Muscle layer of colon (tissue), 2 donors: ENCODE results near the gene VTCN1.
"Not testable (repeated sequence)": the region's sequence is repeated elsewhere in the genome, so short reads cannot be mapped to it uniquely, and the experiment has no call there.

Source experiments
- H3K27ac ChIP-seq: one replicate; pipeline ENCODE4 v1.7.0; 2013; ENCODE audit warnings: low read depth, mild to moderate bottlenecking, low read length, moderate library complexity
- H3K27me3 ChIP-seq, 2 donors: one replicate each; pipeline ENCODE4 v1.7.0; 2013; ENCODE audit warnings: low read length in 2 of 2, mild to moderate bottlenecking in 2 of 2; ENCODE audit not compliant: insufficient read depth in 2 of 2, control insufficient read depth in 1 of 2
- H3K36me3 ChIP-seq: one replicate; pipeline ENCODE4 v1.7.0; 2013; ENCODE audit warnings: mild to moderate bottlenecking, low read length; ENCODE audit not compliant: insufficient read depth
- H3K4me1 ChIP-seq: one replicate; pipeline ENCODE4 v1.7.0; 2013; ENCODE audit warnings: mild to moderate bottlenecking, low read length; ENCODE audit not compliant: insufficient read depth
- H3K4me3 ChIP-seq, 2 donors: one replicate each; pipeline ENCODE4 v1.7.0; 2013; ENCODE audit warnings: low read length in 2 of 2, low read depth in 1 of 2, mild to moderate bottlenecking in 1 of 2, moderate library complexity in 1 of 2
- H3K9ac ChIP-seq: one replicate; pipeline ENCODE4 v1.7.0; 2013; ENCODE audit warnings: low read length
- H3K9me3 ChIP-seq: one replicate; pipeline ENCODE4 v1.7.0; 2013; ENCODE audit warnings: mild to moderate bottlenecking, low read length
- donor health status: abdominal sarcoma.
- donor health status: Adenocarcinoma of cecum.

Gene VTCN1, protein sequence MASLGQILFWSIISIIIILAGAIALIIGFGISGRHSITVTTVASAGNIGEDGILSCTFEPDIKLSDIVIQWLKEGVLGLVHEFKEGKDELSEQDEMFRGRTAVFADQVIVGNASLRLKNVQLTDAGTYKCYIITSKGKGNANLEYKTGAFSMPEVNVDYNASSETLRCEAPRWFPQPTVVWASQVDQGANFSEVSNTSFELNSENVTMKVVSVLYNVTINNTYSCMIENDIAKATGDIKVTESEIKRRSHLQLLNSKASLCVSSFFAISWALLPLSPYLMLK

DNA sequence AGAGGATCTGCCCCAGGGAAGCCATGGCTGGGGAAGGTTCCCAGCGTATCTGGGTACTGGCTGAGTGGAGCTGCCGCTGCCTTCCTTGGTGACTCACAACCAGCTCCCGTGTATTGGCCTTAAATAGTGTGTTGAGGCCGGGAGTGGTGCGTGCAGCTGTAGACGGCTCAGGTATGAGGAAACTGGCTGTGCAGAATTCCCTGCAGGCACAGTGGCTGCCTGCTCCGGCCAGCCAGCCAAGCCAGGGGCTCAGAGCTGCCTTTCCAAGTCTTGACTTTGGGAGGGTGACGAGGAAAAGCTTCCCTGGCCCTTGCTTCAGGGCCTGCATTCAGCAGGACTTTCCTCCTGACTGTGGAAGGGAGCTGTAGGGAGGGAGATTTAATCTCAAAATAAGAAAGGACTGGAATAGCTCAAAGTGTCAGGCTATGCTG lies at the start of gene VTCN1:
TSS of gene VTCN1 (minus strand) at position 97 of the 431 bp plus-strand sequence. CDS start at position 25, 72 bp downstream.
- no peak within 1 kb of the TSS for H3K9ac ChIP-seq
- H3K4me1 ChIP-seq, result no peaks in the 10 kb centered on the region
- H3K27ac ChIP-seq, result no peak within 1 kb of the TSS
- no peak within 1 kb of the TSS for H3K4me3 ChIP-seq
- H3K9me3 ChIP-seq, result no peaks in the 10 kb centered on the region
- no peaks in the 10 kb centered on the region for H3K36me3 ChIP-seq
- H3K27me3 ChIP-seq, result no peaks in the 10 kb centered on the region

- Histone ChIP-seq H3K36me3 (no peaks in the 10 kb centered on the region), H3K9ac (no peak overlapping the region), H3K4me1 (no peaks in the 10 kb centered on the region), H3K4me3 (no peak overlapping the region), H3K27me3 (no peaks in the 10 kb centered on the region), H3K9me3 (no peaks in the 10 kb centered on the region), H3K27ac (no peak overlapping the region)
These were observed 48.1 kb upstream of the VTCN1 start for GRCh38 chr1:117258791-117259190.

DNA sequence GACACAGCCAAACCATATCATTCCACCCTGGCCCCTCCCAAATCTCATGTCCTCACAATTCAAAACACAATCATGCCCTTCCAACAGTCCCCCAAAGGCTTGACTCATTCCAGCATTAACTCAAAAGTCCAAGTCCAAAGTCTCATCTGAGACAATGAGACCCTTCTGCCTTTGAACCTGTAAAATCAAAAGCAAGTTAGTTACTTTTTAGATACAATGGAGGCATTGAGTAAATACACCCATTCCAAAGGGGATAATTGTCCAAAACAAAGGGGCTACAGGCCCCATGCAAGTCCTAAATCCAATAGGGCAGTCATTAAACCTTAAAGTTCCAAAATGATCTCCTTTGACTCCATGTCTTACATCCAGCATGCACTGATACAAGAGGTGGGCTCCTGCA lies 47.3 kb upstream of the VTCN1 start:
- H3K36me3 ChIP-seq, H3K27ac ChIP-seq, H3K27me3 ChIP-seq, H3K4me1 ChIP-seq, H3K4me3 ChIP-seq, H3K9ac ChIP-seq, H3K9me3 ChIP-seq: not testable (repeated sequence)

GRCh38 chr1:117257291-117257690 lies 46.6 kb upstream of the VTCN1 start:
- H3K27me3 ChIP-seq, result no peaks in the 10 kb centered on the region
- H3K9me3 ChIP-seq, result no peaks in the 10 kb centered on the region
- H3K4me1 ChIP-seq, result no peaks in the 10 kb centered on the region
- no peaks in the 10 kb centered on the region for H3K36me3 ChIP-seq
- no peak overlapping the region for H3K4me3 ChIP-seq
- H3K27ac ChIP-seq, result no peak overlapping the region
- no peak overlapping the region for H3K9ac ChIP-seq

- no peaks in the 10 kb centered on the region for H3K9me3 ChIP-seq
- H3K4me1 ChIP-seq, result no peaks in the 10 kb centered on the region
These were observed 39.4 kb upstream of the VTCN1 start for GRCh38 chr1:117250061-117250606.

GRCh38 chr1:117244971-117245370 lies 34.2 kb upstream of the VTCN1 start:
- H3K4me1 ChIP-seq, result no peaks in the 10 kb centered on the region
- no peak overlapping the region for H3K27ac ChIP-seq
- H3K9ac ChIP-seq, result no peak overlapping the region
- no peaks in the 10 kb centered on the region for H3K36me3 ChIP-seq
- H3K9me3 ChIP-seq, result no peaks in the 10 kb centered on the region
- H3K4me3 ChIP-seq, result no peak overlapping the region
- H3K27me3 ChIP-seq, result no peaks in the 10 kb centered on the region

More at GRCh38 chr1:117250061-117250606, 39.4 kb upstream of the VTCN1 start:
- no peak overlapping the region for H3K27ac ChIP-seq
- no peak overlapping the region for H3K4me3 ChIP-seq
- no peaks in the 10 kb centered on the region for H3K27me3 ChIP-seq
- H3K36me3 ChIP-seq, result no peaks in the 10 kb centered on the region
- no peak overlapping the region for H3K9ac ChIP-seq

GRCh38 chr1:117244306-117244705 lies 33.6 kb upstream of the VTCN1 start:
- Histone ChIP-seq H3K9ac (no peak overlapping the region), H3K9me3 (no peaks in the 10 kb centered on the region)

GRCh38 chr1:117241512-117241911 lies 30.8 kb upstream of the VTCN1 start:
- no peak overlapping the region for H3K4me3 ChIP-seq
- H3K4me1 ChIP-seq, result peaks cover 5% of the 10 kb centered on the region
- no peak overlapping the region for H3K9ac ChIP-seq
- no peaks in the 10 kb centered on the region for H3K36me3 ChIP-seq
- no peak overlapping the region for H3K27ac ChIP-seq
- no peaks in the 10 kb centered on the region for H3K9me3 ChIP-seq
- H3K27me3 ChIP-seq, result no peaks in the 10 kb centered on the region

More at GRCh38 chr1:117244306-117244705, 33.6 kb upstream of the VTCN1 start:
- Histone ChIP-seq H3K4me1 (no peaks in the 10 kb centered on the region), H3K27me3 (no peaks in the 10 kb centered on the region), H3K4me3 (no peak overlapping the region), H3K36me3 (no peaks in the 10 kb centered on the region), H3K27ac (no peak overlapping the region)

- Histone ChIP-seq H3K4me3 (no peak overlapping the region), H3K9me3 (no peaks in the 10 kb centered on the region), H3K36me3 (no peaks in the 10 kb centered on the region), H3K27me3 (no peaks in the 10 kb centered on the region), H3K4me1 (peaks cover 5% of the 10 kb centered on the region), H3K9ac (no peak overlapping the region), H3K27ac (no peak overlapping the region)
These were observed 29.8 kb upstream of the VTCN1 start for GRCh38 chr1:117240547-117240946.

GRCh38 chr1:117239467-117239866 lies 28.7 kb upstream of the VTCN1 start:
- Histone ChIP-seq H3K9me3 (no peaks in the 10 kb centered on the region), H3K4me1 (peaks cover 5% of the 10 kb centered on the region), H3K27ac (no peak overlapping the region)

GRCh38 chr1:117237726-117238381 lies 27.1 kb upstream of the VTCN1 start:
- Histone ChIP-seq H3K27me3 (no peaks in the 10 kb centered on the region), H3K27ac (no peak overlapping the region), H3K4me1 (peaks cover 10% of the 10 kb centered on the region), H3K36me3 (no peaks in the 10 kb centered on the region), H3K9ac (no peak overlapping the region), H3K9me3 (no peaks in the 10 kb centered on the region), H3K4me3 (no peak overlapping the region)

More at GRCh38 chr1:117239467-117239866, 28.7 kb upstream of the VTCN1 start:
- H3K36me3 ChIP-seq, result no peaks in the 10 kb centered on the region
- no peak overlapping the region for H3K9ac ChIP-seq
- no peaks in the 10 kb centered on the region for H3K27me3 ChIP-seq
- H3K4me3 ChIP-seq, result no peak overlapping the region
